ENCODE results near the gene PLBD2.

Gene PLBD2

DNA sequence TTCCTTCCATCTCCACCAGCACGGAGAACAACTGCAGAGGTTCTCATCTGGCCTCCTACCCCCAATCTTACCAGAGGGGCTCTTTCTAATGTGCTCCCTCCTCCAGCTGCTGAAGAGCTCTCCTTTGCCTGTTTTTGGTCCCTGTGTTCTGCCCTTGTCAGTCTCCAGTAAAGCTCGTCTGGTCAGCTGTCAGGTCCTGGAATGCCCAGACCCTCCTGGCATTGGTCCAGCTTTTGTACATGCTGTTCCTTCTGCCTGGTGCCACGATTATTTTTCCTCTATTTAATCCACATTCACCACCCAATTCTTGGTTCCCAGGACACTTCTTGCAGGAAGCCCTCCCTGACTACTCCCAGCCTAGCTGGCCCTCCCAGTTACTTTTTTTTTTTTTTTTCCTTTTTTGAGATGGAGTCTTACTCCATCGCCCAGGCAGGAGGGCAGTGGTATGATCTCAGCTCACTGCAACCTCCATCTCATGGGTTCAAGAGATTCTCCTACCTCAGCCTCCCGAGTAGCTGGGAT, 30.0 kb upstream of the PLBD2 start:
- DNase-seq (ENCODE audit: low read depth in 2 of 2), result no peak
- no peak overlapping the region for H3K4me3 ChIP-seq (replicated peaks in 1 of 2; ENCODE audit: low read depth in 2 of 2, low read length in 2 of 2)
- TF ChIP-seq, protein P1, sequence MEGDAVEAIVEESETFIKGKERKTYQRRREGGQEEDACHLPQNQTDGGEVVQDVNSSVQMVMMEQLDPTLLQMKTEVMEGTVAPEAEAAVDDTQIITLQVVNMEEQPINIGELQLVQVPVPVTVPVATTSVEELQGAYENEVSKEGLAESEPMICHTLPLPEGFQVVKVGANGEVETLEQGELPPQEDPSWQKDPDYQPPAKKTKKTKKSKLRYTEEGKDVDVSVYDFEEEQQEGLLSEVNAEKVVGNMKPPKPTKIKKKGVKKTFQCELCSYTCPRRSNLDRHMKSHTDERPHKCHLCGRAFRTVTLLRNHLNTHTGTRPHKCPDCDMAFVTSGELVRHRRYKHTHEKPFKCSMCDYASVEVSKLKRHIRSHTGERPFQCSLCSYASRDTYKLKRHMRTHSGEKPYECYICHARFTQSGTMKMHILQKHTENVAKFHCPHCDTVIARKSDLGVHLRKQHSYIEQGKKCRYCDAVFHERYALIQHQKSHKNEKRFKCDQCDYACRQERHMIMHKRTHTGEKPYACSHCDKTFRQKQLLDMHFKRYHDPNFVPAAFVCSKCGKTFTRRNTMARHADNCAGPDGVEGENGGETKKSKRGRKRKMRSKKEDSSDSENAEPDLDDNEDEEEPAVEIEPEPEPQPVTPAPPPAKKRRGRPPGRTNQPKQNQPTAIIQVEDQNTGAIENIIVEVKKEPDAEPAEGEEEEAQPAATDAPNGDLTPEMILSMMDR (IDR thresholded peaks at IDR 0.05; ENCODE audit: low read depth, low read length), result no peak

DNA sequence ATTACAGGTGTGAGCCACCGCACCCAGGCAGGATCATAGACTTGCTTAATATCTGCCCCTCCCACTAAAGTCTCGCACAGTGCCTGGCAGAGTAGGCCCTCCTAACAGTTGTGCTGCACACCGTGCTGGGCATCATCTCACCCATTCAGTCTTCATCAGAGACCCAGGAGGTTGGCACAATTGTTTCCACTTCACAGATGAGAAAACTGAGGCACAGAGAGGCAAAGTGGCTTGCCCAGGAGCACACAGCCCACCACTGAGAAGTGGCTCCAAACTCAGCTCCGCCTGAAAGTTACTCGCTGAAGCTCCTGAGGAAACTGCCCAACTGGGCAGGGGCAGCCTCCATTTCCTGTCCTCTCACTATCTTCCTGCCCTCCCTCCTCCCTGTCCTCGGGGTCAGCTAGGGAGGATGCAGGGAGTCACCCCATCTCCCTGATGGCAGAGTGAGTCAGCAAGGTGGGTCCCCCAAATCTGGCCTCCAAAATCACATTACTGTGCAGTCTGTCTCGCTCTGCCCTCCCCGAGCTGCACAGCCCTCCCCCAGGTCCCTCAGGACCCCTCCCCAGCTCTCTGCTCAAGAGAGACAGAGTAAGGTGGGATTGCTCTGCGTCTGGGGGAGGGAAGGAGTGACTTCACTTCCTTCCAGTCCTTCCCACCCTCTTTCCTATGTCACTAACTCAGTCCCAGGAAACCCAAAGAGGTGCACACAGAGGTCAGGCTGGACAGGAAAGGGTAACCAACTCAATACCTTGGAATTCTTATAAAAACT, 29.2 kb upstream of the PLBD2 start:
- DNase-seq (ENCODE audit: low read depth in 2 of 2), result peak; percentile 41 to 71
- H3K4me3 ChIP-seq (replicated peaks in 1 of 2; ENCODE audit: low read depth in 2 of 2, low read length in 2 of 2), result no peak overlapping the region
- TF ChIP-seq, protein P1 (IDR thresholded peaks at IDR 0.05; ENCODE audit: low read depth, low read length), result no peak

DNA sequence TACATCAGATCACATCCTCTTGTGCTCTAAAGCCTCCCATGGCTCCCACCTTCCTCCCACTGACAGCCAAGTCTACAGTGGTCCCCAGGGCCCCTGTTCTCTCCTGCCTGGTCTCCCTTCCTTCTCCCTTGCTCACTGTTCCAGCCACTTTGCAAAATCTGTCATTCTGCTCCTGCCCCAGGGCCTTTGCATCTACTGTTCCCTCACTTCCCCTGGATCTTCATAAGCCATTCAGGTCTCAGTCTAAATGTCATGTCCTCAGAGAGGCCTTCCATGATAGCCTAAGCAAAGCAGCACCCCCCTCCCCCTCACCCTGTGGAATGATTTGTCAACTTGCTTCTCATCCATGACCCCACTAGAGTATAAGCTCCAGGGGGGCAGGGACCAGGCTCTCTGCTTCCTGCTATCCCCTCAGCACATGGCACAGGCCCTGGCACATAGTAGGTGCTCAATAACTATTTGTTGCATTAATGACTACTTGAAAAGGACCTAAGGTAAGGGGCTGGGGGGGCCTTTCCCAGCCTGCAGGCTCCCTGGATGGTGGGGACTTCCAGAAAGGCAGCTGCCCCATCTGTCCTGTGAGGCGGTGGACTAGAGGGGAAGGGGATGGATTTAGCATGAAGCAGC, 28.5 kb upstream of the PLBD2 start:
- no peak overlapping the region for H3K4me3 ChIP-seq (replicated peaks in 1 of 2; ENCODE audit: low read depth in 2 of 2, low read length in 2 of 2)
- TF ChIP-seq, protein P1 (IDR thresholded peaks at IDR 0.05; ENCODE audit: low read depth, low read length), result no peak
- no peak for DNase-seq (ENCODE audit: low read depth in 2 of 2)

DNA sequence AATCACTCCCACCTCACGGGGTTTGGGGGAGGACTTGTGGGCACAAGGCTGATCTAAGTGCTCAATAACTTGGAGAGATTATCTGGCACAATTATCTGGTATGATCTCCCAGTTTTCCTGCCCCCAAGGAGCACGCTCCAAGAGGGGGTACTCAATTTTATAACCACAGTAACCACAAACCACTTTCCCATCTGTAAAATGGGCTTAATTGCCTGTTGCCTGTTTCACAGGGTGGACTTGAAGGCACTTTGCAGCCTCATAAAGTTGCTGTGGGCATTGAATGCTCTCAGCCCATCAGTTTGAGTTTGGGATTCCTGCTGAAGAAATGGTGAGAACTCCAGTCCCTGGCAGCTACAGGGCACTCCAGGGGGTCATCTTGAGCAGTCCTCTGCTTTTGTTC, 27.9 kb upstream of the PLBD2 start:
- TF ChIP-seq, protein P1 (IDR thresholded peaks at IDR 0.05; ENCODE audit: low read depth, low read length), result no peak
- no peak overlapping the region for H3K4me3 ChIP-seq (replicated peaks in 1 of 2; ENCODE audit: low read depth in 2 of 2, low read length in 2 of 2)
- DNase-seq (ENCODE audit: low read depth in 2 of 2), result no peak

DNA sequence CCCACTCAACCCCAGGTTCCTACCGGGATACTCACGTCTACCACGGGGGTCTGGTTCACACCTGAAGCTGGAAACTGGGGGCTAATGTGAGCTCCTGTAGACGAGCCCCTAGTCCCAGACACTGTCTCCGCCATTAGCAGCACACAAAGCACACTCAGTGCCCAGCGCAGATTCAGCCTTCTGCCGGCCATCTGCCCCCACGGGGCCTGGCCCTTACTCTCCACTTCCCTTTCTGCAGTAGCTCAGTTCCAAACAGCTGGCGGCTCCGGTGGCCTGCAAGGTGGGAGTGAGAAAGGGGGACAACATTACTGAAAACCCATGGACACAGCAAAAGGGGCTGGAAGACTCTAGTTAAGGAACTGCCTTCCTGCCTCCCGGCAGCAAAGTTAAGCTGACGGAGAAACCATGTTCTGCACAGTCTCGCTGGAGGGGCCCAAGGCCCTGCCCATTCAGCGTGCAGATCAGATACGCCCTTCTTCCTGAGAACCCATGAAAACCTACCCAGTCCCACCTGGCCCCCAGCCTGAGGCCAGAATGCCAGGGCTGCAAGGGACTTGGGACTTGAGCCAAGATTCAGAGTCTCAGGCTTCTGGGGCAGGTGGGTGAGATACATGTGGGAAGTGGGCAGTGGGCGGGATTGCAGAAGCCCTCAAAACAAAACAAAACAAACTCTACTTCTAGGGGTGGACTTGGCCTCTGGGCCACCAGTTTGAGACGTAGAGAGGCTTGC, 25.5 kb upstream of the PLBD2 start:
- DNase-seq (ENCODE audit: low read depth in 2 of 2), result no peak
- no peak overlapping the region for H3K4me3 ChIP-seq (replicated peaks in 1 of 2; ENCODE audit: low read depth in 2 of 2, low read length in 2 of 2)
- TF ChIP-seq, protein P1 (IDR thresholded peaks at IDR 0.05; ENCODE audit: low read depth, low read length), result no peak

DNA sequence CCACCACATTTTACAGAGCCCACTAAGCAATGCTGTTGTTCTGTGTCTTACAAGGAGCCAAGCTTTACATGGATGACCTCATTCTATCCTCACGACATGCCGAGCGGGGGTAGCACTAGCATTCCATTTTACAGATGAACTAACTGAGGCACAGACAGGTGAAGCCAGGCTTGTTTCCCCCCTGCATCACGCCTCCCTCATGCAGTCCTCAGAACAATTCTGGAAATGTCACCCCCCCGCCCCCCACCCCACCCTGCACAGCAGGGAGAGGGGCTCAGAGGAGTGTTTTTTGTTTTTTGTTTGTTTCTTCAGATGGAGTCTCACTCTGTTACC, 25.0 kb upstream of the PLBD2 start:
- TF ChIP-seq, protein P1 (IDR thresholded peaks at IDR 0.05; ENCODE audit: low read depth, low read length), result no peak
- H3K4me3 ChIP-seq (replicated peaks in 1 of 2; ENCODE audit: low read depth in 2 of 2, low read length in 2 of 2), result no peak overlapping the region
- DNase-seq (ENCODE audit: low read depth in 2 of 2), result no peak

Data from cardiac fibroblast (primary cell).